Calu3 (cell line): ENCODE results near the gene RAB11FIP5. TPM values are rescaled to one million over a fixed set of nuclear protein-coding genes. Genes with fewer than 3 reads are reported as not detected.

Source experiments
- BruUV-seq: library from RNA; stranded (reverse); fragments of 400-500 nt; replicated peaks from 2 replicates; lab custom pipeline; 2021; lab: Mats Ljungman, UMichigan
- CTCF ChIA-PET: fragments of 300-600 bp; sonication (Branson Sonifier 250); formaldehyde crosslinking; loops from one replicate; lab custom pipeline; 2022; ENCODE audit warnings: antibody characterized with exemption; lab: Charles Lee
- DNase-seq: peaks from one replicate; pipeline ENCODE4 v3.0.0; 2022
- H3K27ac Mint-ChIP-seq: one replicate; pipeline ENCODE4 v1.8.0; 2022; ENCODE audit warnings: mixed read lengths; ENCODE audit not compliant: unreplicated experiment
- H3K27me3 Mint-ChIP-seq: one replicate; pipeline ENCODE4 v1.8.0; 2022; ENCODE audit warnings: mixed read lengths; ENCODE audit not compliant: unreplicated experiment
- H3K36me3 Mint-ChIP-seq: one replicate; pipeline ENCODE4 v1.8.0; 2022; ENCODE audit warnings: mild to moderate bottlenecking, moderate library complexity, mixed read lengths; ENCODE audit not compliant: insufficient read depth, unreplicated experiment
- H3K4me1 Mint-ChIP-seq: one replicate; pipeline ENCODE4 v1.8.0; 2022; ENCODE audit warnings: mild to moderate bottlenecking, low read depth, mixed read lengths; ENCODE audit not compliant: unreplicated experiment
- H3K4me3 Mint-ChIP-seq: one replicate; pipeline ENCODE4 v1.8.0; 2022; ENCODE audit warnings: mild to moderate bottlenecking, low read depth, moderate library complexity, mixed read lengths; ENCODE audit not compliant: unreplicated experiment
- H3K9me3 Mint-ChIP-seq: one replicate; pipeline ENCODE4 v1.8.0; 2022; ENCODE audit warnings: low read depth, mixed read lengths; ENCODE audit not compliant: unreplicated experiment
- intact Hi-C: fragments of 100-400 bp; cut with micrococcal nuclease; formaldehyde crosslinking; loops from one replicate; pipeline ENCODE4 v1.10.0; 2022; ENCODE audit not compliant: unreplicated experiment
- total RNA-seq: library from RNA; stranded (reverse); gene quantifications from 2 replicates; pipeline ENCODE4 v1.2.3, GENCODE V29; 2022
- TF ChIP-seq, protein P1 (sequence below): fragments of 200-600 bp; IDR thresholded peaks from one replicate; pipeline ENCODE4 v1.8.0; 2022; ENCODE audit warnings: antibody characterized with exemption; ENCODE audit not compliant: unreplicated experiment

The RAB11FIP5 gene
- total RNA-seq, 1 experiment from 2014 or later = 20.2 TPM

DNA sequence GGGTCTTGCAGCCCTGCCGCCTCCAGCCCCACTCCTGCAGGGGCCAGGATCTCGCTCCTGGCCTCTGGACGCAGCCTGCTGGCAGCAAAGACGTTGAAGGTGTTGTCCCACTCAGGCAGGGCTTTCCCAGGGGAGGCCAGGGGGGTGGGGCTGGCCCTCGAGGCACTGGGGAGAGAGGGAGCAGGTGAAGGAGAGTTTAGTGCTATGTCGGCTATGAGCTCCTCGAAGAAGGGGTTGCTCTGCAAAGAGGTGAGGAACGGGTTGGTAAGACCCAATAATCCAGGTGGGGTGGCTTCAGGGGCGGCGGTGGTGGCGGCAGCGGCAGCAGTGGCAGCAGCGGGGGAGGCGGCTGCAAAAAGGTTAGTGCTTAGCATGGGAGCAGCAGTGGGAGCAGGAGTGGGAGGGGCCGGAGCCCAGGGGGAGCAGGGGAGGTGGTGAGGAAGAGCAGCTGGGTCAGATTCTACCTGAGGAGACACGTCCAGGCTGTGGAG is 31.5 kb downstream of the RAB11FIP5 start:
- no peaks in the 10 kb centered on the region for H3K9me3 Mint-ChIP-seq

DNA sequence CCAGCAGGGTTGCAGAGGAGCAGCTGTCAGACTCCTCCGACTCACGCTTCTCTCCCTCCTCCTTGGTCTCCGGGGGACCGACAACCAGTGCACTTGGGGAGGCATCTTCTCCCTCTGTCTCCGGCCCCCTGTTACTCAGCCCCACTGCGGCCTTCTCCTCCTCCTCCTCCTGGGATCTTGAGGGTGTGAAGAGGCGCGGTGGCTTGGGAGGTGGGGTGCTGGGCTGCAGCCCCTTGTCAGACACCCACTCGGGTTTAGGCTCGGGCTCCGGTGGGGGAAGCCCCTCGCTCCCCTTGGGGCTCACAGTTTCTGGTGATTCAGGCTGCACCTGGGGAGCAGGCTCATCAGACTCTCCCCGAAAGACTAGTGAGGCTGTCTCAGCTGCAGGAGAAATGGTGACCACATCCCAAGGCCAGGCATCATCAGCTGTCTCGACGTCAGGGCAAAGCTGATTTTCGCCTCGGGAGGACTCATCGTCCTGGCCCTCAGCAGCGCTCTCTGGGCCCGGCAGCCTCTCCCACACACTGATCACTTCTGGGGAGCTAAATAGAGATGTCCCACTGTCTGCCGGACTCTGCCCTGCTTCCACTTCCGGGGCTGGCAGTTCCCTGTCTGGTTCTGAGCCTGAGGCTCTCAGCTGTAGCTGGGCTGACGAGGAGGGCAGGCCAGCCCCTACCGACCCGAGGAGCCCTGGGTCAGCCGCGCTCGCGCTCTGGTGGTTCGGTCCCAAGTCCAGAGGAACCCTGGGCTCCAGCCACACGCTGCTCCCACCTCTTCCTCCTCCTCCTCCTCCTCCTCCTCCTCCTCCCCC is 32.2 kb downstream of the RAB11FIP5 start:
- Mint-ChIP-seq H3K36me3 (no peaks in the 10 kb centered on the region), H3K9me3 (no peaks in the 10 kb centered on the region), H3K27me3 (no peaks in the 10 kb centered on the region), H3K4me3 (no peak overlapping the region), H3K4me1 (peaks cover 12% of the 10 kb centered on the region), H3K27ac (no peak overlapping the region)
- no TSS peak for BruUV-seq
- intact Hi-C loops = no loop called here
- TF ChIP-seq, protein P1, sequence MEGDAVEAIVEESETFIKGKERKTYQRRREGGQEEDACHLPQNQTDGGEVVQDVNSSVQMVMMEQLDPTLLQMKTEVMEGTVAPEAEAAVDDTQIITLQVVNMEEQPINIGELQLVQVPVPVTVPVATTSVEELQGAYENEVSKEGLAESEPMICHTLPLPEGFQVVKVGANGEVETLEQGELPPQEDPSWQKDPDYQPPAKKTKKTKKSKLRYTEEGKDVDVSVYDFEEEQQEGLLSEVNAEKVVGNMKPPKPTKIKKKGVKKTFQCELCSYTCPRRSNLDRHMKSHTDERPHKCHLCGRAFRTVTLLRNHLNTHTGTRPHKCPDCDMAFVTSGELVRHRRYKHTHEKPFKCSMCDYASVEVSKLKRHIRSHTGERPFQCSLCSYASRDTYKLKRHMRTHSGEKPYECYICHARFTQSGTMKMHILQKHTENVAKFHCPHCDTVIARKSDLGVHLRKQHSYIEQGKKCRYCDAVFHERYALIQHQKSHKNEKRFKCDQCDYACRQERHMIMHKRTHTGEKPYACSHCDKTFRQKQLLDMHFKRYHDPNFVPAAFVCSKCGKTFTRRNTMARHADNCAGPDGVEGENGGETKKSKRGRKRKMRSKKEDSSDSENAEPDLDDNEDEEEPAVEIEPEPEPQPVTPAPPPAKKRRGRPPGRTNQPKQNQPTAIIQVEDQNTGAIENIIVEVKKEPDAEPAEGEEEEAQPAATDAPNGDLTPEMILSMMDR = no peak
- no peak for DNase-seq
- CTCF ChIA-PET = interaction anchor here (0.7 kb wide), 1 partner anchor 97 kb away, joined by 5 read pairs; no protein-coding TSS in a partner anchor

More for the DNA sequence above, 31.5 kb downstream of the RAB11FIP5 start:
- no peak for DNase-seq
- H3K27ac Mint-ChIP-seq = no peak overlapping the region
- BruUV-seq = no TSS peak
- TF ChIP-seq, protein P1 = no peak
- no peaks in the 10 kb centered on the region for H3K27me3 Mint-ChIP-seq
- intact Hi-C loops = no loop called here
- CTCF ChIA-PET = no interaction called here
- no peaks in the 10 kb centered on the region for H3K36me3 Mint-ChIP-seq
- H3K4me3 Mint-ChIP-seq = no peak overlapping the region
- peaks cover 16% of the 10 kb centered on the region for H3K4me1 Mint-ChIP-seq

DNA sequence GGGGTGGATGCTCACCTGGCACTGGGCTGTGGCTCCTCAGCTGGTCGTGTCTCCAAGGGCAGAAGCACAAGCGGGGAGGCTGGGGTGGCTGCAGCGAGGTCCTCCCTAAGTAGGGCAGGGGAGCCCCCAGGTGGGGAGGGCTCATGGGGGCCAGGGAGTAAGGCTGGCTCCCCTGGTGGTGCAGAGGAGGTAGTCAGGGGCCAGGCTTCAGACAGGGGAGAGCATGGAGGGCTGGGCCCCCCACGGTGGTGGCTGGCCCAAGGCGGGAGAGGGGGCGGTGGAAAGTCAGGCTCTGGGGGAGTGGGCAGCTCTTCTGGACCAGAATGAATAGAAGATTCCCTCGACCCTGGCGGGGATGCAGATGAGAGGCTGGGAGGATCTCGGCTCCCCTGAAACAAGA is 33.1 kb downstream of the RAB11FIP5 start:
- Mint-ChIP-seq H3K4me1 (peaks cover 3% of the 10 kb centered on the region), H3K9me3 (no peaks in the 10 kb centered on the region), H3K4me3 (no peak overlapping the region), H3K27me3 (no peaks in the 10 kb centered on the region), H3K27ac (no peak overlapping the region), H3K36me3 (no peaks in the 10 kb centered on the region)
- BruUV-seq = no TSS peak
- intact Hi-C loops = loop anchor here (10.0 kb wide), 1 partner anchor 85 kb away; no protein-coding TSS in a partner anchor
- TF ChIP-seq, protein P1 = no peak
- DNase-seq = no peak
- CTCF ChIA-PET = interaction anchor here (0.7 kb wide), 1 partner anchor 98 kb away, joined by 5 read pairs; no protein-coding TSS in a partner anchor

DNA sequence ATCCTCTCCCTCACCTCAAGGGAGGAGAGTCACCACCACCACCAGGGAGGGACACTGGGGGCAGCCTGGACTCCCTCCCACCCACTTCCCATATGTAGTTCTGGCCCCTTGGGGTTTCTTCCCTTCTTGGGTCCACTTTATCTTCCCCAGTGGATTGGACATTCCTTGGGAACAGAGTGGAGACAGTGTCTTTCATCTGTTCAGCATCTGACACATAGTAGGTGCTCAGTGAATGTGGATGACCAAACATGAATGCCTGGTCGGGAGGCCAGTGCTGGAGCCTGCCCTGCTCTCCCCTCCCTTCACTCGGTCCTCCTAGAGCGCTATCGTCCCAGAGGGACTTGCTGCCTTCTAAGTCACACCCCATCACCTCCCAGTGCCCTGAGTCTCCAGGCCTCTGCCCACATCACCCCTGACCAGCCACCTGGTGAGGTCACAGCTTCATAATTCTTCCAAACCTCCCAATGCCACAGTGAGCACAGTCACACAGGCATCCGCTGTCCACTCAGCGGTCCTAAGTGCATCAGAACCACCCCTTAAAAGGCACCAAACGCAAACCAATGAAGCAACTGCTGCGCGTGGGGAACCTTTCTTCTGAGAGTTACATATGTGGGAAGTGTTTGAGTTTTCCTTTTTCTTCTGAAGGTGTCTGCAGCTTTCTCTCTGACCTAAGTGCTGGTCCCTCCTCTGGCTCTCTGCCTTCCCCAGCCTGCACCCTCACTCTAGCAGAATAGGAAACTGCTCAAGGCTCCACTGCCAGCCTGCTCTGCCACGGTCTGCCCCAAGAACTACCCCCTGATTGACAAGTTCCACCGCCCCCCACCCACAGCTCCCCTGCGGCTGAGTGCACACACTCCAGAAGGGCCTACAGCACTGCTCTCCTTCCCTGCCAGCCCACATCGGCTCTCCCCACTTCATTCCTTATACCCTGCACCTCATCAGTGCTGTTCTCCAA is 34.0 kb downstream of the RAB11FIP5 start:
- Mint-ChIP-seq H3K36me3 (no peaks in the 10 kb centered on the region), H3K9me3 (no peaks in the 10 kb centered on the region), H3K4me1 (no peaks in the 10 kb centered on the region), H3K27ac (no peak overlapping the region), H3K27me3 (no peaks in the 10 kb centered on the region), H3K4me3 (no peak overlapping the region)
- no peak for DNase-seq
- TF ChIP-seq, protein P1 = no peak
- CTCF ChIA-PET = no interaction called here
- no TSS peak for BruUV-seq
- intact Hi-C loops = loop anchor here (10.0 kb wide), 1 partner anchor 84 kb away; no protein-coding TSS in a partner anchor
